HG03097 (cell line): ENCODE data around the gene SEC14L3.
"Not testable (repeated sequence)": the region's sequence is repeated elsewhere in the genome, so short reads cannot be mapped to it uniquely, and the experiment has no call there.

ENCODE experiments used
- ATAC-seq: cut with Tn5 transposase; IDR thresholded peaks from one replicate; pipeline ENCODE4 v1.9.1; 2021; ENCODE audit not compliant: unreplicated experiment, low FRiP score

The SEC14L3 gene

DNA sequence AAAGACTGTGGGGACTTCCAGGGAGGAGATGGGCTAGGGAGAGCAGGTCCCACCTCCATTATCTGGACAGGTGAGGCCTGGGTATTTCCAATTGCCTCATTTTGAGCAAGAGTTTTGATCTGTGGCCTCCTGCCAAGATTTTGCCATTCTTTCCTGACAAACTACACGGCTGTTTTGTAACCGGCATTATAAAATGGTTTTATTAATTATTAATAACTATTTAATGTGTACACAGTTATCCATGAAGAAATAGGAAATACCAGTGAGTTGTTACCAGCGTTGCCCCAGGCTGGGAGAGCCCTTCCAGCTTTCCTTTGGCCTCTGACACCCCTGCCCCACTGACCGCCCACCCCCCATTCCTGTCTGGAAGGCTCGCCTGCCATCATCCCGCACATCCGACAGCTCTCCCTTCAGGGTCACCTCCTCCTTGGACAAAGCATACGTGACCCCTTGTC lies 14.9 kb upstream of the SEC14L3 start:
- no peak for ATAC-seq

DNA sequence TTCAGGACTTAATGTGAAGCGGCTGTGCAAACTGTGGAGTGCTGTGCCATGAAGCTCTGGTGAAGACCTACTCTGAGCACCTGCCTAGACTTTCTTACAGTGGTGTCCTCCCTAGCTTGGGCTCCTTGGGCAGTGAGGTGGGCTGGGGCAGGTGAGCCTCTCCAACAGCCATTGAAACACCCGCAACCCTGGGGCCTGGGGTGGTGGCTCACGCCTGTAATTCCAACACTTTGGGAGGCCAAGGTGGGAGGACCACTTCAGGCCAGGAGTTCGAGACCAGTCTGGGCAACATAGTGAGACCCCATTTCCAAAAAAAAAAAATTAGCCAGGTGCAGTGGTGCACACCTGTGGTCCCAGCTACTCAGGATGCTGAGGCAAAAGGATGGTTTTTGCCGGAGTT lies 14.3 kb upstream of the SEC14L3 start:
- ATAC-seq: no peak

DNA sequence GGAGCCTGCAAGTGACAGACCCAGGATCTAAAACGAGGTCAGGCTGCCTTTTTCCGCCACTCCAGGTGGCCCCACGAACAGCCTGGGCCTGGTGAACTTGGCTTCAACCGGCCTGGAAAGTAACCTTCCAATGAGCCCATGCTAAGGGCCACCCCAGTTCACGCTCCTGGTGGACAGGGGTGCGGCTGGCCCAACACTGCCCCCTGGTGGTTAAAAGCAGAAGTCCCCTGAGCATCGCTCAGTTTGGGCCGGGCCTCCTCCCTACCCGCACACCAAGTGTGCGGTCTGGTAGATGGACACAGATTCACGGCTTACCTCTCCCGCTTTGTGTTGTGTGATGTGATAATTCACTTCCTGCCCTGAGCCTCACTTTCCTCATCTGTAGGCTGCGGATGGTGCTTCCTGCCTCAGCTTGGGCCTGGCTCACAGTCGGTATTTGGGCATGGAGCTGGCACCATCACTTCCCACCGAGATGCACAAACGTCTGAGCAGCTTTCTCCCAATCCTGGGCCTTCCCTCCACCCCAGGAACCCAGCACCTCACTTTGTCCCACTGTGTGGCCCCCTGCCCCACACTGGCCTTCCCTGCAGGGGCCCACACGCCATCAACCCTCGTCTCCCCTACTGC lies 13.7 kb upstream of the SEC14L3 start:
- no peak for ATAC-seq

DNA sequence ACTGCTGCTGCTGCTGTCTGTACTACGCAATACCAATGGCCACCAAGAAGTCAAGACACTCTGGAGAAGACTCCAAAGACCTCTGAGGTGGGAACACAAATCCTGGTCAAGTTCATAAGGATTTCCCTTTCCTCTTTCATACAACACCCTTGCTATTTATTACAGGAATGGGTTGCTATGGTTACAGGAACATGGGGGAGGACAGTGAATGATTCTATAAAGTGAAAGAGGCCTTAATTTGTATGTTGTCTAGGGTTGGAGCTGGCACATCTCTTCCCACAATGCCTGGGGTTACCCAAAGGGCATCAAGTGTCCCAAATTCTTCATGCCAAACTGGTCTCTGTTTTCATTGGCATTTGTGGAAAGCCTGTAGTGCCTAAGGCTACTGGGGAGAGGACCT lies 11.4 kb upstream of the SEC14L3 start:
- ATAC-seq: no peak

DNA sequence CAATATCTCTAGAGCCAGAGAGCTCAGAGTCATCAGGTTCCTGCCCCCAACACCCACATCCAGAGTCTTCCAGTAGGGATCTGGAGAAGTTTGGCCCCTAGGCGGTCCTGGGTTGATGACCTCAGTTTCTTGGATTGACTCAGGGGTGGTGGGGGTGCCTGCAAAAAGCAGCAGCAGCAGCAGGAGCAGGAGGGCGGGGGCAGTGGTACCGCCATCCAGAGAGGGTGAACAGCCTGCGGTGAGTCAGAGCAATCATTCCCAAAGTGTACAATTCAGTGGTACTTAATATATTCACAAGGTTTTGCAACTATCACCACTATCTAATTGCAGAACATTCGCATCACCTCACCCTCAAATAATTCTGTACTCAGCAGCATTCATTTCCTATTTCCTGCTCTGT lies 9.9 kb upstream of the SEC14L3 start:
- ATAC-seq: no peak

DNA sequence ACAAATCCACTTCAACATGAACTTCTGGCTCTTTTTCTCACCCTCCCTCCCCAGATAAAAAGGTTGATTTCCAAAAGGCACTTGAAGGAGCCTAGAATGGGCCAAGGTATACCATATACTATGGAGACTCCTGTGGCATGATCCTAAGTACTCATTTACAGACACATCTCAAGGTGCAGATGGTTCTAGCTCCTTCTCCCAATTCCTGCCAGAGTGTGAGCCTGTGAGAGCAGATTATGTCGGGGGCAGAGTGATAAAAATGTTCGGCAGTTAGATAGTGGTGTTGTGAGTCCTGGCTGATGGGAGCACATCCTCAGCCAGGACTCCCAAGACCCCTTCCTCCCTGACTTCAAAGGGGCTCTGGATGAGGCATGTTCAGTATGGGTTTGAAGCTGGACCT lies 8.2 kb upstream of the SEC14L3 start:
- ATAC-seq: no peak

DNA sequence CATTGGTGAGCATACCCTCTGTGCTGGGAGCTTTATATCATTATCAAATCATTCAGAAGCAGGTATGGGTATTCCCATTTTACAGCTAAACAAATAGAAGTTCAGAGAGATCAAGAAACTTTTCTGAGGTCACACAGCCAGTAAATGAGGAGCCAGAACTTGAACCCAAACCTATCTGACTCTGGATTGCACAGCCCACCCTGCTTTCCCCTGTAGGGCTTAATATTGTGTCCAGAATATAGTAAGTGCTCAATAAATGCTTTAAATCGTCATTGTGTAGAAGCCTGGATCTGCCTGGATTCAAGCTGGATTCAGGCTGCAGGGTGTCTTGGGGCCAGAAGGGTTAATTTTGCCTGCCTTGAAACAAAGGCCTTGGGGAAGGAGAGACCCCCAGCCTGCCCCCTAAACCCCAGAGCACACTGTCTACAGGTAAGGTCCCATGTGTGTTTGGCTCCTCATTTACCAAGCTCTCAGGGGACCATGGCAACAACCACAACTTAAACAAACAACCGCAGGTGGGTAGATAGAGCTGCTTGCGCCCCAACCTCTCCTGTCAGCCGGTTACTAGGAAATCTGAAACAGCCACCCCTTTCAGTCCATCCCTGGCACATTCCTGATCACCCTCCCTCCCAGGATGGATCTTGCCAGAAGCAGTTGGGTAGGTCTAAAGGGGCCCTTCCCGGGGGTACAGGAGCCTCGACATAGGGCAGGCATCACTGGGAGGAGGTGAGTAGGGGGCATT lies 3.0 kb upstream of the SEC14L3 start:
- no peak for ATAC-seq

DNA sequence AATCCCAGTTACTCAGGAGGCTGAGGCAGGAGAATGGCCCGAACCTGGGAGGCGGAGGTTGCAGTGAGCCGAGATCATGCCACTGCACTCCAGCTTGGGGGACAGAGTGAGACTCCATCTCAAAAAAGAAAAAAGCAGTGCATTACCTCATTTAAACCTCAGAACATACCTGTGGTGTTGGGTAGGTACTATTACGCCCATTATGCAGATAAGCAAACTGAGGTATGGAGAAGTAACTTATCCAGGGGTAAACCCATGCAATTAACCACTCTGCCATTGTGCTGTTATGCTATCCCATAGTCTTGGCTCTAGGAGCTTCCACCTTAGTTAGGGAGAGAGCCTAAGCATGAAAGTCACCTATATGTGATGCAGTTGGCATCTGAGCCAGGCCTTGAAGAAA lies 2.3 kb upstream of the SEC14L3 start:
- ATAC-seq: no peak

DNA sequence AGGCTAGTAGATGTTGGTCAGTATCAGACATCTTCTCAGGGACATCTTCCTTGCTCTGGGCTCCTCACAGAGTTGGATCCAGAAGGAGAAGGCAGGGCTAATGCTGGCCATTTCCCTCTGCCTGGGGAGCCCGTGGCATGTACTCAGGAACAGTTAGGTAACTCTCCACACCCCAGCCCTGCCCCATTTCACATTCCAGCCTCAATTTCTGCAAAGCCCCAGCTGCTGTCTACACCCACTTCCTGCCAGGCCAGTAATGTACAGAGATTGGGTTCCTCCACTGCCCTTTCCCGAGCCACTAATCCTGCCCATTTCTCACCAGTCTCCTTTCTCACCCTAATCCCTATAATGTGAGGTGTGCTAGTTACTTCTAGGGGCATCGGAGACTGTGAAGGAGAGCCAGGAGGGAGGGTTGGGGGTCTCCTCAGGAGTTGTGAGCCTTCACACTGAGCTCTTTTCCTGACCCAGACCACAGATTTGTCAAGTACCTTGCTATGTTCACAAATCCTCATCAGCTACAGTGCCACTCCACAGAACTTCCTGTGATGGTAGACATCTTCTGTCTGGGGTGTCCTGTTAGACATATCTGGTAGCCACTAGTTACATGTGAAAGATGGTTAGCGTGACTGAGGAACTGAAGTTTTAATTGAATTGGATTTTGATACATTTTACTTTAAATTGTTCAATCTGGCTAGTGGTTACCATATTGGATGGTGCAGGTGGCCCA lies 1.3 kb upstream of the SEC14L3 start:
- no peak for ATAC-seq

DNA sequence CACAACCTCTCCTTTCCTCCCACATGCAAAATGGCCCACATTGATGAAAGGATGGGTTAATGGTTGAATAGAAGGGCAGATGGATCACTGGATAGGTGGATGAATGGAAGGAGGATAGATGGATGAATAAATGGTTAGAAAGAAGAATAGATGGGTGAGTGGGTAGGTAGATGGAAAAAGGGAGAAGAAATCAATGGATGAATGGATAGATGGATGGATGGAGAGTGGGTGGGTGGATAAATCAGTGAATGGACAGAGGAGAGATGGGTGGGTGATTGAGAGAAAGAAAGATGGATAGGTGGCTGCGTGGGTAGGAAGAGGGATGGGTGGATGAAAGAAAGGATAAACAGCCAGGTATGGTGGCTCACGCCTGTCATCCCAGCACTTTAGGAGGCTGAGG lies 1.2 kb downstream of the SEC14L3 start:
- ATAC-seq: no peak

DNA sequence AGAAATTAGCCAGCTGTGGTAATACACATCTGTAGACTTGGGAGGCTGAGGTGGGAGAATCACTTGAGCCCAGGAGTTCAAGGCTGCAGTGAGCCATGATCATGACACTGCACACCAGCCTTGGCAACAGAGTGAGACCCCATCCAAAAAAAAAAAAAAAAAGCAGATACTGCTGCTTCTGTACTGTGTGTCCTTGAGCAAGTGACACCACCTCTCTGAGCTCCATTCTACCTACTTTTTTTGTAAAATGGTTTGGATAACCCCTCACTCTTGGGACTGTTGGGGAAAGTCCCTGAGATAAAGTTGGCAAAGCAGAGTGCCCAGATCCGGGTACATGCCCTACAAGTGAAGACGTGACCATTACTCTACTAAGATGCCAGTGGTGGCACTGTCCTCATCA lies 2.7 kb downstream of the SEC14L3 start:
- no peak for ATAC-seq

DNA sequence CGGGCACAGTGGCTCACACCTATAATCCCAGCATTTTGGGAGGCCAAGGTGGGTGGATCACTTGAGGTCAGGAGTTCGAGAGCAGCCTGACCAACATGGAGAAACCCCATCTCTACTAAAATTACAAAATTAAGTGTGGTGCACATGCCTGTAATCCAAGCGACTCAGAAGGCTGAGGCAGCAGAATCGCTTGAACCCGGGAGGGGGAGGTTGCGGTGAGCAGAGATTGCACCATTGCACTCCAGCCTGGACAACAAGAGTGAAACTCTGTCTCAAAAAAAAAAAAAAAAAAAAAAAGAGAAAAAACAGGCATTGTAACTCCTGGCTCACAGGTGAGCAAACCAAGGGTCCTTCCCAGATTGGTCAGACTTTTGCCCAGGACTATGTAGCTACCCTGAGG lies 11.3 kb downstream of the SEC14L3 start:
- ATAC-seq: not testable (repeated sequence)

DNA sequence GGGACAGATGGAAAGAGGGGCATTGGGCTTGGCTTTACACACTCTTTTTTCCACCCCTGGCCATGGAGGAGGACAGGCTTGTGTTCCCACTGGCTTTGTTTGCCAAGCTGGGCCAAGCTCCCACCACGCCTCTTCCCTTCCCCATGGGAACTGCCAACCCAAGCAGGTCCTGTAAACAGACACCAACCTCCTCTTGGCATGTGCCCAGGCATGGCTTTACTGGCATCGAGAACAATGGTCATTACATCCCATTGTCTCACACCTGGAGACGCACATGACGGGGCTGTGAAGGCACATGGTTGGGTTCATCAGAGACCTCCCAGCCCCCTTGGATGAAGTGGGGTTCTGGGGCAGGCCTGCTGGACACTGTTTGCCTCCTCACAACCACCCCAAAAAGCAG lies 11.7 kb downstream of the SEC14L3 start:
- no peak for ATAC-seq

DNA sequence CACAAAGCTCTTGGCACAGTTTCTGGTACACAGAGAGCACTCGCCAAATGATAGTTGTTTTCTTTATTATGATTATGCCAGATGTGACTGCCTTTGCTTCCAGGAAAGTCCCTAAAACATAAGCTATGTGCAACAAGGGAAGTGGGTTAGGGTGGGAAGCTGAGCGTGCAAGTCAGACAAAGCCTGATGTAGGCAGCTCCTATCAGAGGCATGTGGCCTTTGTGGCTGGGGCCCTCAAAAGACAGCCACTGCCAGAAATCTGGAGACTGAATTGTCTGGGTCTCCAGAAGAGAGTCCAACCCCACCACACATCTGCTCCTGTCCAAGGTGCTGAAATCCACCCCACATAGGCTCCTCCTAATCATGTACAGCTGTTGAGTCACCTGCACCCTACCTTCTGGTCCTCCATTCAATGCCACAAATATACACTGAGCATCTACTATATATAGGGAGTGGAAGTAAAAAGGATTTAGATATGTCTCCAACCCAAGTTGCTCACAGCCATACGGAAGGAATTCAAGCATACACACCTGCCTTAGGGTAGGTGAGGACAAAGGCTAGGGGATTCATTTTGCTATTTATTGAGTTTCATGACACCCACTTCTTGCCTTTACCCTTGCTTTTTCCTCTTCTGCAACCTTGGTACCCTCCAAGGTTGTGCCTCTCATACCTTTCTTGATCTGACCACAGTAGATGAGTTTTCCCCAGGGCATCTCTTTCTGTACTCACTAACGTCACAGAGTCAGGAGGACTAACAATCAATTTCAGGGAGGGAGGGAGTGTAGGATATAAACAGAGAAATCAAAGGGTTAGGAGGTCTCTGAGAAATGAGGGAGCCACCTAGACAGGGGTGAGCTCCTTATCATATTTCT lies 12.4 kb downstream of the SEC14L3 start:
- no peak for ATAC-seq

DNA sequence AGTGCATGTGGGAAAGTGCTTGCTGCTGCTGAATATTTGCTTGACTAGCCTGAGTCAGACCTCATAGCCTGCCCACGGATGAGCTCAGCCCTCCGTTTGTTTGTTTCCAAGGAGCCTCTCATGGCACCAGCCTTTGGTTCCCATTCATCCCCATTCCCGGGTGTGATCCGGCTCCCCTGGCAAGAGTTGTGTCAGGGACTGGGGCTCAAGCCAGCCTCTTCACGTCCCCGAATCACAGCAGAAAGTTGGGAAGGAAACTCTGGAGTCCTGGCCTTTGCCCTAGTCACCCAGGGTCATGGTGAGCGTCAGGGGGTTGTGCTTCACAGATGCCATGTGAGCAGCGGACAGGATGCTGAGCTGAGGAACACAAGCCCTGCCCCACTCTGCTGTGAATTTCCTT lies 13.8 kb downstream of the SEC14L3 start:
- ATAC-seq: no peak

DNA sequence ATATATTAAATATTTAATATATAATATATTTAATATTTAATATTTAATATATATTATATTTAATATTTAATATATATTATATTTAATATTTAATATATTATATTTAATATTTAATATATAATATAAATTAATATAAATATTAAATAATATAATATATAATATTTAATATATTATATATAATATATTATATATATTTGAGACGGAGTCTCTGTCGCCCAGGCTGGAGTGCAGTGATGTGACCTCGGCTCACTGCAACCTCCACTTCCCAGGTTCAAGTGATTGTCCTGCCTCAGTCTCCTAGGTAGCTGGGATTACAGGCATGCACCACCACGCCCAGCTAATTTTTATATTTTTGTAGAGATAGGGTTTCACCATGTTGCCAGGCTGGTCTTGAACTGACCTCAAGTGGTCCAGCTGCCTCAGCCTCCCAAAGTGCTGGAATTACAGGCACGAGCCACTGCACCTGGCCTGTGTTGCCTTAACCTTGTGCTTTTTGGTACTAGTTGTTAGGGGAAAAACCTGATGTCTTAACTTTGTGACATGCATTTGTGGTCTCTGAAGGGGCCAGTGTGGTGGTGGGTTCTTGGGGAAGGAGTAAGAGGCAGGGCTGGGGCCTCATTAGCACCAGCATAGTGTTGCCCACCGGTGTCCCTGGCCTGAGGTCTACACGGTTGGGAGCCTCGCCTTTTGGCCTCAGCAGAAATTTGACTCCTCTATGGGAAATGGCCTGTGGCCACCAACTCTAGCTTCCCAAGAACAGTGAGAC lies 16.6 kb downstream of the SEC14L3 start:
- no peak for ATAC-seq

DNA sequence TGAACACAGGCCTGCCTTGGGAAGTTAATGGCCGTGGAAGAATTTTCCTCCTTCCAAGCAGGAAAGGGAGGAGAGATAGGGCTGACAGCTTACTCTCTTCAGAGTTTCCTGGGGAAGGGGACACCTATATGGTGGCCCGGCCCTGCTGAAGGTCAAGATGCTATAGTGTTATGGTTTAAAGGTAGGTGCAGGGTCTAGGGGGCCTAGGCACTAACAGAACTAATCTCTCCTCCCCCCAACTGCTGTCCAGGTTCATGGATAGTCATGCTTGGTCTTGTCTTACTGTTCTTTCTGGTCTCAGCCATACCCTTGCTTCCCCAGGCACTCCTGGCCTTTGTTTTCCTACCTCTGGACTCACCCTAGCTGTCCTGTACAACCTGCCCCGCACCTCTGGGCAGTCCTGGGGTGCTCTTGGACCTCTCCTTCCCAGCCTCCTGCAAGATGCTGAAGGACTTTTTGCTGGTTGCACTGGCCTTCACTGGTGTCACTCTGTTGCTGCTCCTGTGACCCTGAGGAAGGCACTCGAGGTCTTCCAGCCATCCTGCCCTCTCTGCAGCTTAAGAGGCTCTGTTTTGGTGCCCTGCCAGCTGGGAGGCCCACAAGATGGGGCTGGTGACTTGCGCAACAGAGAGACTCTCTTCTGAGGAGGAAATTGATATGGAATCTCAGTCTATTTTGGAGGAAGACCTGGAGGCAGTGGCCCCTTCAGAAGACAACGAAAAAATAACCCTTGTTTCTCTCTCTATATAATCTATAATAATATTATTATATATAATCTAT lies 17.9 kb downstream of the SEC14L3 start:
- ATAC-seq: no peak

DNA sequence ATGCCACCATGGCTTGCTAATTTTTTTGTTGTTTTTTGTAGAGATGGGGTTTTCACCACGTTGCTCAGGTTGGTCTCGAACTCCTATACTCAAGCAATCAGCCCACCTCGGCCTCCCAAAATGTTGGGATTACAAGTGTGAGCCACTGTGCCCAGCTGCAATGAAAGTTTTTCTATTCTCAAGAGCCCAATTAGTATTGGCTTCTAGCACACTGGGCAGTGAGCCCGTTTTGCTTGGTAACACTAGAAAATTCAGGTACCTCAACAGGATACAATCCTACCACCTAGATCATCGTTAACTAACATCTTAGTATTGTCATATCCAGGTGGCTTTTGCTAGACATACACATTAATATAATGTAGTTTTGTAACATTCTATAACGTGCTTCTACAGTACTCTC lies 19.0 kb downstream of the SEC14L3 start:
- ATAC-seq: no peak

DNA sequence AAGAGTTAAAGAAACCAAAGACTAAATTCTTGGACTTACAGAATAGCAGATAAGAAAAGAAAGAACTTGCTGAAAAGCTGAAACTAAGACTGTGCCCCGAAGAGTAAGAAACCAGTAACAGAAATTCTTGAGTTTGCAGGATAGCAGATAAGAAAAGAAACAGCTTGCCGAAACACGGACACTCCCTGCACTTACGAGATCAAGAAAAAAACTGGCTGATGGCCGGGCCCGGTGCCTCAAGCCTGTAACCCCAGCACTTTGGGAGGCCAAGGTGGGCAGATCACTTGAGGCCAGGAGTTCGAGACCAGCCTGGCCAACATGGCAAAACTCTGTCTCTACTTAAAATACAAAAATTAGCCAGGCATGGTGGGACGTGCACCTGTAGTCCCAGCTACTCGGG lies 20.3 kb downstream of the SEC14L3 start:
- not testable (repeated sequence) for ATAC-seq
